ENCODE measurements around the gene NREP. TPM values are rescaled to one million over a fixed set of nuclear protein-coding genes. Genes with fewer than 3 reads are reported as not detected.

NREP gene
- total RNA-seq, 1 donor from 2014 or later: 465 TPM

GRCh38 chr5:111734013-111734412, 23.0 kb downstream of the NREP start:
- Histone ChIP-seq H3K4me1 (peaks cover 11% of the 10 kb centered on the region), H3K27ac (no peak overlapping the region), H3F3A (ENCODE audit: low read depth) (no peaks in the 10 kb centered on the region), H3K27me3 (no peaks in the 10 kb centered on the region), H3K4me3 (no peak overlapping the region), H3K4me2 (no peak overlapping the region), H4K20me1 (ENCODE audit: low read depth) (peaks cover 22% of the 10 kb centered on the region), H3K9me3 (ENCODE audit: low read depth) (no peaks in the 10 kb centered on the region), H3K79me2 (ENCODE audit: low read depth) (peaks cover 40% of the 10 kb centered on the region), H3K9ac (no peak overlapping the region), H3K36me3 (peaks cover 4% of the 10 kb centered on the region), H2AFZ (replicated peaks) (no peak overlapping the region)
- TF ChIP-seq, protein P1, sequence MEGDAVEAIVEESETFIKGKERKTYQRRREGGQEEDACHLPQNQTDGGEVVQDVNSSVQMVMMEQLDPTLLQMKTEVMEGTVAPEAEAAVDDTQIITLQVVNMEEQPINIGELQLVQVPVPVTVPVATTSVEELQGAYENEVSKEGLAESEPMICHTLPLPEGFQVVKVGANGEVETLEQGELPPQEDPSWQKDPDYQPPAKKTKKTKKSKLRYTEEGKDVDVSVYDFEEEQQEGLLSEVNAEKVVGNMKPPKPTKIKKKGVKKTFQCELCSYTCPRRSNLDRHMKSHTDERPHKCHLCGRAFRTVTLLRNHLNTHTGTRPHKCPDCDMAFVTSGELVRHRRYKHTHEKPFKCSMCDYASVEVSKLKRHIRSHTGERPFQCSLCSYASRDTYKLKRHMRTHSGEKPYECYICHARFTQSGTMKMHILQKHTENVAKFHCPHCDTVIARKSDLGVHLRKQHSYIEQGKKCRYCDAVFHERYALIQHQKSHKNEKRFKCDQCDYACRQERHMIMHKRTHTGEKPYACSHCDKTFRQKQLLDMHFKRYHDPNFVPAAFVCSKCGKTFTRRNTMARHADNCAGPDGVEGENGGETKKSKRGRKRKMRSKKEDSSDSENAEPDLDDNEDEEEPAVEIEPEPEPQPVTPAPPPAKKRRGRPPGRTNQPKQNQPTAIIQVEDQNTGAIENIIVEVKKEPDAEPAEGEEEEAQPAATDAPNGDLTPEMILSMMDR (IDR thresholded peaks at IDR 0.05): no peak
- TF ChIP-seq EZH2phosphoT487 (IDR thresholded peaks at IDR 0.05) (no peak), EZH2 (IDR thresholded peaks at IDR 0.05) (no peak)
- peaks cover 74% of the 10 kb centered on the region for H3K36me3 Mint-ChIP-seq
- peak overlapping the region; percentile 29 for H3K27ac Mint-ChIP-seq
- no peak overlapping the region for H3K4me3 Mint-ChIP-seq
- H3K4me1 Mint-ChIP-seq: peaks cover 3% of the 10 kb centered on the region
- H3K27me3 Mint-ChIP-seq (ENCODE audit: insufficient read depth, low read depth): no peaks in the 10 kb centered on the region
- no peaks in the 10 kb centered on the region for H3K9me3 Mint-ChIP-seq
- no peak for DNase-seq (ENCODE audit: low spot score)

GRCh38 chr5:111733571-111733970, 23.4 kb downstream of the NREP start:
- Histone ChIP-seq H3K4me2 (no peak overlapping the region), H4K20me1 (ENCODE audit: low read depth) (peaks cover 18% of the 10 kb centered on the region), H3K4me3 (no peak overlapping the region), H3K27ac (no peak overlapping the region), H2AFZ (replicated peaks) (no peak overlapping the region), H3K79me2 (ENCODE audit: low read depth) (peaks cover 36% of the 10 kb centered on the region), H3F3A (ENCODE audit: low read depth) (no peaks in the 10 kb centered on the region), H3K9ac (no peak overlapping the region), H3K9me3 (ENCODE audit: low read depth) (no peaks in the 10 kb centered on the region), H3K27me3 (no peaks in the 10 kb centered on the region), H3K4me1 (peaks cover 6% of the 10 kb centered on the region), H3K36me3 (peaks cover 4% of the 10 kb centered on the region)
- H3K4me1 Mint-ChIP-seq: peaks cover under 1% of the 10 kb centered on the region
- peaks cover 76% of the 10 kb centered on the region for H3K36me3 Mint-ChIP-seq
- H3K9me3 Mint-ChIP-seq: no peaks in the 10 kb centered on the region
- no peak for DNase-seq (ENCODE audit: low spot score)
- no peaks in the 10 kb centered on the region for H3K27me3 Mint-ChIP-seq (ENCODE audit: insufficient read depth, low read depth)
- TF ChIP-seq, protein P1 (IDR thresholded peaks at IDR 0.05): no peak
- TF ChIP-seq EZH2phosphoT487 (IDR thresholded peaks at IDR 0.05) (no peak), EZH2 (IDR thresholded peaks at IDR 0.05) (no peak)
- no peak overlapping the region for H3K4me3 Mint-ChIP-seq
- no peak overlapping the region for H3K27ac Mint-ChIP-seq

DNA sequence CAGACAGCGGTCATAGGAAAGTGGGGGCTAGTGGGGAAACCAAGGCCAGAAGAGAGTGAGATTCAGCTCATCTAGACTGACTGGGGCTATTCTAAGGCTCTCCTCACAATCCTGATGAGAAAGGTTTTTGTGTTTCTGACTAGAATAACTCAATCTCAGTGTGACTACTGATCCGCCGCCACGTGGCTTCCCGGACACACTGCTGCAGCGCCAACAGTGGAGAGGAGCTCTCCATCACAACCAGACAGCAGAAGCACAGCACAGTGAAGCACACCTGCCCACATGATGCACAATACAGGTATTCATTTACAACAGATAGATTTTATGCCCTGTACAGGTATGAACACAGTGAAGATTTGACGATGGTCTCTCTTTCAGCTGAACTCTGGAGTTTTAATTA, 25.4 kb downstream of the NREP start:
- no peaks in the 10 kb centered on the region for H3K9me3 ChIP-seq (ENCODE audit: low read depth)
- DNase-seq (ENCODE audit: low spot score): no peak
- H3K27me3 Mint-ChIP-seq (ENCODE audit: insufficient read depth, low read depth): no peaks in the 10 kb centered on the region
- H3K4me1 ChIP-seq: no peaks in the 10 kb centered on the region
- no peak overlapping the region for H3K9ac ChIP-seq
- no peak overlapping the region for H3K27ac ChIP-seq
- H3K79me2 ChIP-seq (ENCODE audit: low read depth): peaks cover 16% of the 10 kb centered on the region
- no peak for TF ChIP-seq EZH2phosphoT487 (IDR thresholded peaks at IDR 0.05)
- no peak for TF ChIP-seq EZH2 (IDR thresholded peaks at IDR 0.05)
- TF ChIP-seq, protein P1 (IDR thresholded peaks at IDR 0.05): no peak
- no peak overlapping the region for H3K4me3 Mint-ChIP-seq
- H3K4me3 ChIP-seq: no peak overlapping the region
- no peaks in the 10 kb centered on the region for H3F3A ChIP-seq (ENCODE audit: low read depth)
- H3K4me2 ChIP-seq: no peak overlapping the region
- H3K27ac Mint-ChIP-seq: no peak overlapping the region
- H3K36me3 ChIP-seq: peaks cover 14% of the 10 kb centered on the region
- H4K20me1 ChIP-seq (ENCODE audit: low read depth): peaks cover 10% of the 10 kb centered on the region
- no peaks in the 10 kb centered on the region for H3K9me3 Mint-ChIP-seq
- no peak overlapping the region for H2AFZ ChIP-seq (replicated peaks)
- H3K27me3 ChIP-seq: no peaks in the 10 kb centered on the region
- H3K4me1 Mint-ChIP-seq: no peaks in the 10 kb centered on the region
- peaks cover 76% of the 10 kb centered on the region for H3K36me3 Mint-ChIP-seq

Data from neural progenitor cell (in vitro differentiated cells).